ENCODE results near the gene LACTB.

Gene LACTB

DNA sequence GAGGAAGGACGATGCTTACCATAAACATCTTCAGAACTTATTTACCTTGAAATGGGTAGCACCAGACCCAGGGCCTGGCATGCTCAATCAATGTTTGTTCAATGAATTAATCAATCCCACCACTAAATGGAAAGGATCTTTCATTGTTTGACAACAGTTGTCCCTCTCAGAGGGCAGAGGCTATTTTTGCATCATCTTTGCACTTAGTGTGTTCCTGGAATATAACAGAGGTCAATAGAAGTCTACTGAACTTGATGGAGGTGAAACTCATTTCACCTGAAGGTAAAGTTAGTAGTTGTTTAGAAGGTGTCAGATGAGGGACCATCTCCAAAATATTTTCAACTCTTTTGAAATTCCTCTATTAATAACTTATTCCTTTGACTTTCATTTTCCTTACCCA, 36.9 kb upstream of the LACTB start:
- TF ChIP-seq, protein P1, sequence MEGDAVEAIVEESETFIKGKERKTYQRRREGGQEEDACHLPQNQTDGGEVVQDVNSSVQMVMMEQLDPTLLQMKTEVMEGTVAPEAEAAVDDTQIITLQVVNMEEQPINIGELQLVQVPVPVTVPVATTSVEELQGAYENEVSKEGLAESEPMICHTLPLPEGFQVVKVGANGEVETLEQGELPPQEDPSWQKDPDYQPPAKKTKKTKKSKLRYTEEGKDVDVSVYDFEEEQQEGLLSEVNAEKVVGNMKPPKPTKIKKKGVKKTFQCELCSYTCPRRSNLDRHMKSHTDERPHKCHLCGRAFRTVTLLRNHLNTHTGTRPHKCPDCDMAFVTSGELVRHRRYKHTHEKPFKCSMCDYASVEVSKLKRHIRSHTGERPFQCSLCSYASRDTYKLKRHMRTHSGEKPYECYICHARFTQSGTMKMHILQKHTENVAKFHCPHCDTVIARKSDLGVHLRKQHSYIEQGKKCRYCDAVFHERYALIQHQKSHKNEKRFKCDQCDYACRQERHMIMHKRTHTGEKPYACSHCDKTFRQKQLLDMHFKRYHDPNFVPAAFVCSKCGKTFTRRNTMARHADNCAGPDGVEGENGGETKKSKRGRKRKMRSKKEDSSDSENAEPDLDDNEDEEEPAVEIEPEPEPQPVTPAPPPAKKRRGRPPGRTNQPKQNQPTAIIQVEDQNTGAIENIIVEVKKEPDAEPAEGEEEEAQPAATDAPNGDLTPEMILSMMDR (IDR thresholded peaks at IDR 0.05; ENCODE audit: low read depth, low read length): no peak
- DNase-seq (ENCODE audit: extremely low read depth, low read depth): no peak

DNA sequence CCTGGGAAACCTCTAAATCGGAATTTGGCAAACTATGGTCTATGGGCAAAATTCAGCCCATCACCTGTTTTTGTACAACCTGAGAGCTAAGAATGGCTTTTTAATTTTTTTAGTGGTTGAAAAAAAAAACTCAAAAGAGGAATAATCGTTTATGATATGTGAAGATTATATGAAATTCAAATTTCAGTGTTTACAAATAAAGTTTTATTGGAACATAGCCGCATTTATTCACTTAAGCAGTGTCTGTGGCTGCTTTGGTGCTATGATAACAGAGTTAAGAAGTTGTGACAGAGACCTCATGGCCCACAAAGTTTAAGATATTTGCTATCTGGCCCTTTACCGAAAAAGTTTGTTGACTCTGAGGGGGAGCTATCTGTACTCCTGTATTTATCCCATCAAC, 36.4 kb upstream of the LACTB start:
- no peak for DNase-seq (ENCODE audit: extremely low read depth, low read depth)

DNA sequence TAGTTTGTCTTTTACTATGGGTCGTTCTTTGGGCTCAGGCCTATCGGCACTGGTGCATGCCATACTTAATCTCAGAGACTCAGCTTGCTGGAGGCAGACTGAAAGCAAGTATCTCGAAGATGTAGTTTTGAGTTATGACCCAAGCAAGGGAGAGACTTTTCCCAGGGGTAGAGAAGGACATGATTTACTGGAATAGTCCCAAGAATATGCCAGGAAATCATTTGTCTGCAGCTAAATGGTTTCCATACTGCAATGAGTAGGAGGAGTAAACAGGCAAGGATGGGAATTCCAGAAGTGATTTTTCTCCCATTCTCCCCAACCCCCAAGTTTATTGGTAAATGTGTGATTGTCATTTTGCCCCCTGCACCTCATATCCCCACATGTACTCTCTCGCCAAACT, 35.4 kb upstream of the LACTB start:
- no peak for DNase-seq (ENCODE audit: extremely low read depth, low read depth)
- TF ChIP-seq, protein P1 (IDR thresholded peaks at IDR 0.05; ENCODE audit: low read depth, low read length): no peak

More for the DNA sequence above, 36.4 kb upstream of the LACTB start:
- TF ChIP-seq, protein P1 (IDR thresholded peaks at IDR 0.05; ENCODE audit: low read depth, low read length): no peak

DNA sequence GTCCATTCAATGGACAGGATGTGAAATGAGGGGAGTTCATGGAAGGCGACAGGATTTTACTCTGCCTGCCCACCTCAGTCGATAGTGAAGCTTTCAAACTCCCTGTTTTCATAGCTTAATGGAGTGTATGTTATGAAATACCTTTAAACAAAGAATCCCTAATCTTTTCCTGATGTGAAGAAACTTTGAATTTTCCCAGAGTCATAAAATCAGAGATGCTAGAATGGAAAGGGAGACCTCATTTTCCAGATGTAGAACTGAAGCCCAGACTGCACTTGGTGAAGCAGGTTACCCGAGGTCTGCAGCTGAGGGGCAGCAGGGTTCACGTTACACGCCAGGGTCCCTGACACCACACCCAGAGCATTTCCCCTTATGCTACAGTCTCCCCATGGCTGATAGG, 34.7 kb upstream of the LACTB start:
- TF ChIP-seq, protein P1 (IDR thresholded peaks at IDR 0.05; ENCODE audit: low read depth, low read length): no peak
- DNase-seq (ENCODE audit: extremely low read depth, low read depth): no peak

DNA sequence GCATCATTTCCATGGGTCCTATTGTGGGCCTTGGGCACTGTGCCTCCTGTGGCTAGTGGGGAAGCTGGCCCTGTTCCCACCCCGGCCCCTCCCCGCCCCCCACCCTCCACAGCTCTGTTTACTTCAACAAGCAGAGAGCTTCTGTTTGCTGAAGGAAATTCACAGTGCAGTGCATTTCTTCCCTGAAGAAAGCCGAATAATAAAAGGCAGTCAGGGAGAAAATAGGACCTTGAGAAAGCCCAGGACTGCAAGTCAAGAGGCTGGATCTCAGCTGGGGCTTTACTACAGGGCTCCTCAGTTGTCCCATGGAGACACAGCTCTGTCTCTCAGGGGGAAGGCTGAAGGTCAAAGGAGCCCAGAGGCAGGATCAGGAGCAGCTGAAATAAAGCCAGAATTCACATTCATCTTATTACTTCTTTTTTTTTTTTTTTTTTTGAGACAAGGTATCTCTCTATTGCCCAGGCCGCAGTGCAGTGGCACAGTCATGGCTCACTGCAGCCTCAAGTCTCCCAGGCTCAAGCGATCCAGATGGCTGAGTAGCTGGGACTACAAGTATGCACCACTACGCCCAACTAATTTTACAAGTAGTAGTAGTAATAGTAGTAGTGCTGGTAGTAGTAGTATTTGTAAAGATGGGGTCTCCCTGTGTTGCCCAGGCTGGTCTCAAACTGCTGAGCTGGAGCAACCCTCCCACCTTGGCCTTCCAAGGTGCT, 33.0 kb upstream of the LACTB start:
- DNase-seq (ENCODE audit: extremely low read depth, low read depth): no peak
- TF ChIP-seq, protein P1 (IDR thresholded peaks at IDR 0.05; ENCODE audit: low read depth, low read length): no peak

DNA sequence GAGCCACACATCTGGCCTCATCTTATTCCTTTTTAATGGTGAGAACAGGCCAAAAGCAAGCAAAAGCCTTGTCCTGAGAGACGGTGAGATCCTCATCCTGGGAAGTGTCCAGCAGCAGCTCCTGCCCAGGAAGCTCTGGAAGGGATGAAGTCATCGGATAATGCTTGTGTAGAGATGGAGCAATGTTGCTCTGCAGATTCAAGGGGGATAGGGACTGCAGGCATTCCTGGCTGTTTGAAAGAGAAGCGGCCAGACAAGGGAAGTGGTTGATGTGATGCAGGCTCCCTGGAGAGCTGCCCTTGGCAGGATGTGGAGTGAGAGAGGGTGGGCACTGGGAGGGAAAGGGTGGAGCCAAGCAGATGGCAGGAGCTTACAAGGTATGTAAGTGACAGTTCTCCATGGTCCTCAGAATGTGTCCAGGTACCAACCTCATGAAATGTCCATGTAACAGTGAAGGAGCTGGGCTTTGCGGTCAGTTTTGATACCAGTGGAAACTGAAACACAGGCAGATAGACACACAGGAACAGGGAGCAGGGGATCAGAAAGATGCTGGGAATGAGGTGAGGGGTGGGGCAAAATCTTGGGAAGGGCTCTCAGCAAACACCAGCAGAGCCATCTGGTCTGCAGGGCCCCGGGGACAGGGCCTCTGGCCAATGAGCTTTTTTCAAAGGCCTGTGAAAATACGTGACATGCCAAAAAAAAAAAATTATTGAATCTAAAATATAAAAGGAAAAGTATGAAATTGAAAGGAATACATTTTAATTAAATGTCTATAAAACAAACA, 32.2 kb upstream of the LACTB start:
- TF ChIP-seq, protein P1 (IDR thresholded peaks at IDR 0.05; ENCODE audit: low read depth, low read length): no peak
- peak; percentile 58 for DNase-seq (ENCODE audit: extremely low read depth, low read depth)

DNA sequence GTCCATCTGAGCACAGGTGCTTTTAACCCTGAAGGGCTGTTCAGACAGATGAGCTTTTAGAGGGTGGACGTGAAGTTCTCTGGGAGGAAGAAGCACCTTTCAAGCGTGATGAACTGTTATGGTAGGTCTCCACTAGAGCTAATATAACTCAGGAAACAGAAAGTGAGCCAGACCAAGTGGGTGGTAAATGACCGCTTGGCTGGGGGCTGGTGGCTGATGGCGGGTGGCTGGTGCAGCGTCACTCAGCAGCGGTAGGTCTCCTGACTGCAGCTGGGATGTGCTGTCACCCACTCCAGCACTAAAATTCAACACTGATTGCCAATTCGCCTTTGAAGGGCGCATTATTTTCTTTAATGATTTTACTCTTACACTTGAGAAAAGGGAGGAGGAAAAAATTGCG, 31.2 kb upstream of the LACTB start:
- no peak for DNase-seq (ENCODE audit: extremely low read depth, low read depth)
- TF ChIP-seq, protein P1 (IDR thresholded peaks at IDR 0.05; ENCODE audit: low read depth, low read length): no peak
